Measurements from ENCODE around the gene RBM38. TPM values are rescaled to one million over a fixed set of nuclear protein-coding genes. Genes with fewer than 3 reads are reported as not detected.

RBM38 gene
- total and polyA plus RNA-seq, 2 of the 13 experiments (the other 11 are each of a cell fraction or from before 2014, with no cell fraction given) = 24.2 to 34.2 TPM

GRCh38 chr20:57400821-57401564, 9.8 kb downstream of the RBM38 start:
- no peak for ATAC-seq
- DNase-seq (ENCODE audit: low spot score) = no peak
- Histone ChIP-seq H3K79me2 (ENCODE audit: insufficient read depth, low read length) (no peaks in the 10 kb centered on the region), H3K27me3 (ENCODE audit: control insufficient read depth in 1 of 2, insufficient read depth in 2 of 2, low read length in 2 of 2) (no peaks in the 10 kb centered on the region), H3K27ac (ENCODE audit: extremely low read length, insufficient read depth, low read length) (no peak overlapping the region), H3K9ac (ENCODE audit: insufficient read depth, low read depth, low read length) (no peak overlapping the region), H3K4me2 (ENCODE audit: low read depth, low read length) (no peak overlapping the region), H3K4me1 (ENCODE audit: insufficient read depth, low read length) (no peaks in the 10 kb centered on the region), H3K4me3 (replicated peaks in 1 of 3; ENCODE audit: insufficient read depth in 1 of 3, low read depth in 2 of 3, low read length in 3 of 3) (no peak overlapping the region), H3K36me3 (replicated peaks in 1 of 2; ENCODE audit: control insufficient read depth in 1 of 2, insufficient read depth in 2 of 2, low read length in 2 of 2) (peaks cover 41 to 74% of the 10 kb centered on the region in 2 experiments), H3K9me3 (ENCODE audit: low read length) (no peaks in the 10 kb centered on the region), H4K20me1 (ENCODE audit: insufficient read depth, low read length) (no peaks in the 10 kb centered on the region; the same call in 1 of the 2 replicates), H2AFZ (ENCODE audit: low read length) (no peak overlapping the region)
- no TSS peak for BruUV-seq (replicated peaks)
- in situ Hi-C loops (cut with HindIII; ENCODE audit: extremely low pct_ligation_motif_present, low pct_unique_long_range_greater_than_20kb) = no loop called here
- intact Hi-C loops (cut with micrococcal nuclease; ENCODE audit: unreplicated experiment) = no loop called here
- ChIA-PET POLR2A (no interaction called here), CTCF (ENCODE audit: low intra/inter-chr PET ratio, low total read pairs) (no interaction called here)
- WGBS (ENCODE audit: low lambda C conversion rate) = 97% methylated on average over 21 of the region's 21 CpGs
- no peak for FAIRE-seq
- TF ChIP-seq NFE2 (CRISPR knock-in tag; IDR thresholded peaks at IDR 0.05) (no peak), ZNF768 (CRISPR knock-in tag; IDR thresholded peaks at IDR 0.05) (peak; percentile 14; the same call in 1 of the 2 replicates), ZSCAN9 (CRISPR knock-in tag; IDR thresholded peaks at IDR 0.05; ENCODE audit: borderline replicate concordance) (no peak), RFXANK (CRISPR knock-in tag; IDR thresholded peaks at IDR 0.05) (no peak), ARNT2 (CRISPR knock-in tag; IDR thresholded peaks at IDR 0.05; ENCODE audit: low read depth) (no peak), MEIS2 (CRISPR knock-in tag; IDR thresholded peaks at IDR 0.05) (no peak), ZNF549 (CRISPR knock-in tag; IDR thresholded peaks at IDR 0.05) (no peak), AGO2 (optimal IDR thresholded peaks at IDR 0.05; ENCODE audit: low read depth, low read length) (peak; percentile 35), LCORL (IDR thresholded peaks at IDR 0.05) (no peak), LCORL (CRISPR knock-in tag; IDR thresholded peaks at IDR 0.05) (no peak), ZNF431 (CRISPR knock-in tag; IDR thresholded peaks at IDR 0.05; ENCODE audit: borderline replicate concordance, low read depth) (no peak), ZNF281 (CRISPR knock-in tag; IDR thresholded peaks at IDR 0.05; ENCODE audit: borderline replicate concordance) (no peak), ZNF788 (CRISPR knock-in tag; IDR thresholded peaks at IDR 0.05; ENCODE audit: borderline replicate concordance) (no peak), ZNF775 (CRISPR knock-in tag; IDR thresholded peaks at IDR 0.05; ENCODE audit: borderline replicate concordance) (no peak)
- TF ChIP-seq, protein P1, sequence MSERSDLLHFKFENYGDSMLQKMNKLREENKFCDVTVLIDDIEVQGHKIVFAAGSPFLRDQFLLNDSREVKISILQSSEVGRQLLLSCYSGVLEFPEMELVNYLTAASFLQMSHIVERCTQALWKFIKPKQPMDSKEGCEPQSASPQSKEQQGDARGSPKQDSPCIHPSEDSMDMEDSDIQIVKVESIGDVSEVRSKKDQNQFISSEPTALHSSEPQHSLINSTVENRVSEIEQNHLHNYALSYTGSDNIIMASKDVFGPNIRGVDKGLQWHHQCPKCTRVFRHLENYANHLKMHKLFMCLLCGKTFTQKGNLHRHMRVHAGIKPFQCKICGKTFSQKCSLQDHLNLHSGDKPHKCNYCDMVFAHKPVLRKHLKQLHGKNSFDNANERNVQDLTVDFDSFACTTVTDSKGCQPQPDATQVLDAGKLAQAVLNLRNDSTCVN (CRISPR knock-in tag; IDR thresholded peaks at IDR 0.05; ENCODE audit: borderline replicate concordance) = no peak
